NCI-H226 (cell line): ENCODE data around the gene SYNJ1.
"Not testable (repeated sequence)": the region's sequence is repeated elsewhere in the genome, so short reads cannot be mapped to it uniquely, and the experiment has no call there.

Experiments used
- DNase-seq: peaks from one replicate; pipeline ENCODE4 v3.0.0-alpha.2; 2015

SYNJ1 gene

GRCh38 chr21:32733356-32733755, 5.5 kb upstream of the SYNJ1 start:
- DNase-seq: no peak

DNA sequence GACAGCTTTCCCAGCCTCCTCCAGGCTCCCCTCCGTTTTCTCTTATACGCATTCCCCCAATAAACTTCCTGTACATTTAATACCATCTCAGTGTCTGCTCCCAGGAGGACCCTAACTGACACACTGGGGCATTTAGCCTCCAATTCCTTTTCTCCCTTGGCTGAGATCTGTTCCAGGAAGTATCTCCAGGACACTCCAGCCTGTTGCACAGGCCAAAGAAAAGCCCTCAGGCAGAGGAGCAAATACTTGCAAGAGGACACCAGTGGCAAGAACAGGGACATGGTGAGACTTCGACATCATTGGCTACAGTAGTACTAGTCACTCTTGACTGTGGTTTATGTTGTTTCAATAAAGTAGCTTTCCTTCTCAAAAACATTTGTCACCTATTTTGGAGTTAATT, 4.7 kb upstream of the SYNJ1 start:
- DNase-seq: no peak

DNA sequence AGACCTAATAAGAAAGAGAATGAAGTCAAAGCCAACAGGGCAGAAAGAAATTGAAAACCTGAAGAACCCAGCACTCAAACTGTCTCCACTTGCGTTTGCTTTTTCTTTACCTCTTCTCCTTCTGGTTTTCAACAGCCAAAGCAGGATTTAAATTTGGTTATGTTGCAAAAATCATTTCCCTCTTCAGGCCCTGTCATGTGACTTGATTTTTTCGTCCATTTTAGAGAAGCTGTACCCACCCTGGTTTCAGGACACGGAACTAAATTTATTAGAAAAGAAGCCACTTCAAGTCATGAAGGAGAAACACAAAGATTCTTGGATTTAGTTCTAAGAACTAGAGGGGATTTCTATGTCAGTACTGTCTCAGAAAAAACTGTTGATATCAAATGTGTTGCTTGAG, 1.0 kb upstream of the SYNJ1 start:
- DNase-seq: no peak

DNA sequence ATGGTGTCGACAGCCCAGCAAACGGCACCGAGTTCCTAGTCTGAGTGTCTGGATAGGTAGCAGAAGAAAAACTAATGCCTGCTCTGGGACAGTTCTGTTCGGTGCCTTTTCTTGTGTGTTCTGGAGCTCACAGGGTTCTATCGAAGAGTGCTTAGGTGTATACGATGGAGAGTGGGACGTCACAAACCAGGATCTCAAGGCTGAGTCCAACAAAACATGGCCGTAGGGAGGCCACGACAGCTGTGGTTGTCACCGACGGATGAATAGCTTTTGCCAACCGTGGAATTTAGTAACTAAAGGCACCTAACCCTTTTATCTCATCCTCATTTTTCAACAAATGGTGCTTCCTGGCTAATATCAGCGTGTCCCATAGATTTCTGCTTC, 635 bp upstream of the SYNJ1 start:
- DNase-seq: no peak

DNA sequence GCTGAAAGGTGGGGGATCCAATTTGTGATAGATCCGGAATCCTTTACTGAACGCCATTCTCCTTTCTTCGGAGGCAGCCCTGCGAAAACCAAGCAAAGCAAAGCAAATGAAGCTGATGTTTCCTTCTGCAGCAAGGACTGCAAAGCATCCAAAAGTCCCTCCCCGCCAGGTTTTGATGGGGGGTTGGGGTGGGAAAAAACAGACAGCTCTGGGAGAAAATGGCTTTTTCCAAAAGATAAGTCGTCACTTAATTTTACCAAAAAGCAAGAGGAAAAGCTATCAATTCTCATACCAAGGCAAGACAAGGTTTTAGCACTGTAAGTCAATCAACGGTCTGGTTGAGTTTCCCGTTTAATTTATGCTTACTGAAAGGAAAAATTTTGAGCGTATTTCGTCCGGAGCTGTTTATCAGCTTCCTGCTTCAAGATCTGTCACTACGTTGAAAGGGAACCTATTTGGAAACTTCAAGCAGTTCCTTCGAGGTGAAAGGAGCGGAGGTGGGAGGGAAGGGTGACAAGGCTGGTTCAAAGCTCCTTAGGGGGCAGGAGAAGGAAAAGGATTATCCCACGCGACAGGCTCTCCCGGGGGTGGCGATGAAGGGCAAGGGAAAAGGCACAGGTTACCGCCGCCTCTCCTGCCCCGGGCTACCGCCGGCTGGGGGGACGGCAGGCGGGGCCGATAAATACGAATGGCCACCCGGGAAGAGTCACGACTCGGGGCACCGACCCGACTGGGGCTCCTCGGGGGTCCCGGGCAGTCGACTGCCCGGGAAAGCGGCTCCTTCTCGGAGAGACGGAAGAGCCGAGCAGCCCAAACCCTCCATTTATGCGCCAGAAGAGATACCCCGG, 750 bp downstream of the SYNJ1 start:
- DNase-seq: no peak

DNA sequence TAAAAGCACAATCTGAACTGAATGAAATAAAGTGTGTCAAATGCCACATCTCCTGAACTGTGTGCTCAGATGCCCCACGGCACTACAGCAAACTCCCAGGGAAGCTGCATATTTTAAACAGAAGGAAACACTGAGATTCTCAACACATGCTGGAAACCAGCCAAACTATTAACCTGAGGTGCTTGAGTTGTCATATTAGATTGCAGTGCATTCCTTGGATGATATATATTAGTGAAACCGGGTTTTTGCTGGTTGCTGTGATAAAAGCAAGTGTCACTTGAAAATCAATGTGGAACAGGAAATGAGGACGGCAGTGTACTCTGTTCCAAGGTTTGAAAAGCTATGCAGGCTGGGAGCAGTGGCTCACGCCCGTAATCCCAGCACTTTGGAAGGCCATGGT, 8.7 kb downstream of the SYNJ1 start:
- DNase-seq: no peak

DNA sequence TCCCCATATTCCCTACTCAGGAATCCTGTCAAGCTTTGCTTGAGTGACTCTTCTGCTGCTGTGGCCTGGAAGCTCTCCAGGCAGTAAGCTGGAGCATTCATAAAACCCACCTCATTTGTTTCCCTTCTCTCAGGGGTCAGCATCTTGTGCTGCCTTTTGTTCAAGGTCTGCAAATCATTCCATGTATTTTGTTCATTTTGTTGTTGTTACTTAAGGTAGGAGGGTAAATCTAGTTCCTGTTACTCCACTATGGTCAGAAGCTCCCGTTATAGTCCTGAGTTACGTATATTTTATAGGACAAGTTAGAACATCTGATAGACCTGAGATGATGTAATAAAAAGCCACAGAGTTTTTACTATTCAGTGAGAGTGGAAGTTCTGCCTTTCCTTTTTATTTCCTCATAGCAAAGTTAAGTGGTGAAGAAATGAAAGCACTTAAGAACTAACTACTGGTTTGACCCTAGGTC, 9.9 kb downstream of the SYNJ1 start:
- DNase-seq: no peak

DNA sequence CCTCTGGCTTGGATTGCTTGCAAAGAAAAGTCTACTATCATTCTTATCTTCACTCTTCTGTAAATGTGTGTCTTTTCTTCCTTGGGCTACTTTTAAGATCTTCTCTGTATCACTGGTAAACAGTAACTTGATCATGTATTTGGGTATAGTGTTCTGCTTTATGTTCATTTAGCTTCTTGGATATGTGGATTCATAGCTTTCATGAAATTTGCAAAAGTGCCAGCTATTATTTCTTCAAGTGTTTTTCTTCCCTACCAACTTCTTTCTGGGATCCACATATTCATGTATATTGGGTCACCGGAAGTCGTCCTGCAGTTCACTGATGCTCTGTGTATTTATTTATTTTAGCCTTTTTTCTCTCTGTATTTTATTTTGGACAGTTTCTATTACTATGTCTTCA, 11.3 kb downstream of the SYNJ1 start:
- no peak for DNase-seq

- DNase-seq: no peak
Measured at GRCh38 chr21:32713726-32714125, 14.1 kb downstream of the SYNJ1 start.

DNA sequence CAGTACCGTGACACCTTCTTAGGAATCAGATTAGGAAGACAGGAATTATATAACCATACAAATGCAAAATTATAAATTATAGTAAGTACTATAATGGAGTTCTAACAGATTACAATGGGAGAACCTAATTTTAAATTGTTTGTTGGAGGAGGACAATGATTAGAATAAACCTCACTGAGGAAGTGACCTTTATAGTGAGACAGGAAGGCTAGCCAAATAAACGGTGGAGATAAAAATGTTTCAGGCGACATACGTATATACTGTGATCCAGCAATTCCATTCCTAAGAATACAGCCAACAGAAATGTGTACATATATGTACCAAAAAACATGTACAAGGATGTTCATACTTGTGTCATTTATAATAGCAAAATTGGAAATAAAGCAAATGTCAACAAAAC, 15.2 kb downstream of the SYNJ1 start:
- DNase-seq: no peak

- no peak for DNase-seq
Measured at GRCh38 chr21:32712043-32712442, 15.8 kb downstream of the SYNJ1 start.

DNA sequence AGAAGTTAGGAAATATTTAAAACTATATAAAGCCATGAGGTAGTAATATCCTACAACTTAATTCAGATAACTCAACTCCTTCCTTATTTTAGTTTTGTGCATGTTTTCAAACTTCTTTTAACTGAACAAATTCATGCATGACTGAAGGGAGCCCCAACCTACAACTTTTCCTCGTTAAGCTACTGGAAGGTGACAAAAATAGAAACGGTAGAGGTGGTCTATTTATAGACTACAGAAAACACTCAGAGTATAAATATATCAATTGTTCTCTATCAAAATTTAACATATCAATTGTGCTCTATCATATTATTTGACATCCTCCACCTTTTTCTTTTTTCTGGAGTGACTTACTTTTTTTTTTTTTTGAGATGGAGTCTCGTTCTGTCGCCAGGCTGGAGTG, 16.8 kb downstream of the SYNJ1 start:
- DNase-seq: no peak

- DNase-seq: no peak
Measured at GRCh38 chr21:32710069-32710784, 17.6 kb downstream of the SYNJ1 start.

DNA sequence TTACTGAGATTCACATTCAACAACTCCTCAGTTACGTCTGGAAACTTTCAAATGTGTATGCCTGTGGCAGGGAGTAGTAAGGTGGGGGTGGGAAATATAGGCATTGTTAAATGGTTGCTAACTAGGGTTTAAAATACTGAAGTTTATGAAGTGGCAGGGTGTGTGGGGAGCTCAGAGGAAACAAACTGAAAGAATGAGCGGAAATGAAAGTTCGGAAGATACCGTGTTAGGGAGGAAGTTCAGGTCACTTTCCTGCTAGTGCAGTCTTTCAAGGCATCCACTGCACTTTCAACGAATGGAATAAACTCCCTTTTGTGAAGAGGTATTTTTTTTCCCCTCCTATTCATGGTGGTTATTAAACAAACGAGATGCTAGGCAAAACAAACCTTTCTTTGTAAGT, 19.7 kb downstream of the SYNJ1 start:
- DNase-seq: no peak

- DNase-seq: no peak
Measured at GRCh38 chr21:32705901-32706300, 21.9 kb downstream of the SYNJ1 start.

- DNase-seq: peak; percentile 61
Measured at GRCh38 chr21:32705139-32705538, 22.7 kb downstream of the SYNJ1 start.

GRCh38 chr21:32702702-32703101, 25.1 kb downstream of the SYNJ1 start:
- peak; percentile 95 for DNase-seq

DNA sequence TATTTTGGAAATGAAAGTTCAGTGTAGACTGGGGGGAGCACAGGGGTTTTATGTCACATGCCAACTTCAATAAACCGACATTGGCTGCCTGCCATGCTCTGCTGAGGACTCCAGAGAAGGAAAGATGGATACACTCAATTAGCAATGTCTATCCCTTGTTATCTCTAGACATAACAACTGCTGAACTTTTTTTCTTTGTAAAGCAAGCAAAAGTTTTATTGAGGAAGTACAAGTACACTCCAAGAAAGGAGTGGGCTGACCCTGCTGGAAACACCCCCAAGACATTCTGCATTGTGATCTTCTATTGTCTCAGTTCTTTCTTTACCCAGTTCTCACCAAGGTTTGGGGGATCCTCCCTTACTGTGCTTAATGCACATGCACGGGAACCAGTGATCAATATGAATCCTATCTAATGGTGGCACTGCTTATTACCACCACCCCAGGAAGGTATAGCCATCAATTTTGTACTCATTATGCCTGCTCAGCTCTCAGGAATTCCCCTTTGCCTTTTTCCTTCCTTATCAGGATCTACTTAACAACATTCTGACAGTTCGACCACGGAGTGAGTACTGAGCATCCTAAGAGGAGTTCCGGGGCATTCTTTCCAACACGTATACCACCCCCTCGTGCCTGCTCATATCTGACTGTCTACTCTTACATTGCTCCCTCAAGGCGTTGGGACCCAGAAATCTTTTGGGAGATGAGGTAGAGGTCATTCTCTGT, 28.7 kb downstream of the SYNJ1 start:
- peak; percentile 81 for DNase-seq

- no peak for DNase-seq
Measured at GRCh38 chr21:32698286-32698685, 29.5 kb downstream of the SYNJ1 start.

DNA sequence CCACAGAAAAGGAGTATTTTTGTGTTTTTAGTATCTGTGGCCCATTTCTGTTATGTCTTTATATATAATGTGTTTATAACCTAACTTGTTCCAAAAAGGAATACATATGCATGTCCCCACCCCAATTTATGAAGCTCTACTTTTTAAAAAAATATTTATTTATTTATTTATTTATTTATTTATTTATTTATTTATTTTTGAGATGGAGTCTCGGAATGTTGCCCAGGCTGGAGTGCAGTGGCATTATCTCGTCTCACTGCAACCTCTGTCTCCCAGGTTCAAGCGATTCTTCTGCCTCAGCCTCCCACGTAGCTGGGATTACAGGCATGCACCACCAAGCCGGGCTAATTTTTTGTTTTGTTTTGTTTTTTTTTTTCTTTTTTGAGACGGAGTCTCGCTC, 32.3 kb downstream of the SYNJ1 start:
- not testable (repeated sequence) for DNase-seq

GRCh38 chr21:32693581-32693980, 34.2 kb downstream of the SYNJ1 start:
- no peak for DNase-seq

DNA sequence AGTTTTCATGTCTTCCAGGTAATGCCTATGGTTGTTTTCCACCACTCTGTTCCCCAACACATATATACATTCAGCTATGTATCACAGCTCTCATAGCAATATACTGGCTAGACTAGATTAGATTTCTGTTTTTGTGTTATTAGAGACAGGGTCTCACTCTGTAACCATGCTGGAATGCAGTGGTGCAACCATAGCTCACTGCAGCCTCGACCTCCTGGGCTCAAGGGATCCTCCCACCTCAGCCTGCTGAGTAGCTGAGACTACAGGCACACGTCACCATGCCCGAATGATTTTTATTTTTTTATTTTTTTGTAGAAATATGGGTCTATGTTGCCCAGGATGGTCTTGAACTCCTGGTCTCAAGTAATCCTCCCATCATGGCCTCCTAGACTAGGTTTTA, 37.7 kb downstream of the SYNJ1 start:
- peak; percentile 11 for DNase-seq

DNA sequence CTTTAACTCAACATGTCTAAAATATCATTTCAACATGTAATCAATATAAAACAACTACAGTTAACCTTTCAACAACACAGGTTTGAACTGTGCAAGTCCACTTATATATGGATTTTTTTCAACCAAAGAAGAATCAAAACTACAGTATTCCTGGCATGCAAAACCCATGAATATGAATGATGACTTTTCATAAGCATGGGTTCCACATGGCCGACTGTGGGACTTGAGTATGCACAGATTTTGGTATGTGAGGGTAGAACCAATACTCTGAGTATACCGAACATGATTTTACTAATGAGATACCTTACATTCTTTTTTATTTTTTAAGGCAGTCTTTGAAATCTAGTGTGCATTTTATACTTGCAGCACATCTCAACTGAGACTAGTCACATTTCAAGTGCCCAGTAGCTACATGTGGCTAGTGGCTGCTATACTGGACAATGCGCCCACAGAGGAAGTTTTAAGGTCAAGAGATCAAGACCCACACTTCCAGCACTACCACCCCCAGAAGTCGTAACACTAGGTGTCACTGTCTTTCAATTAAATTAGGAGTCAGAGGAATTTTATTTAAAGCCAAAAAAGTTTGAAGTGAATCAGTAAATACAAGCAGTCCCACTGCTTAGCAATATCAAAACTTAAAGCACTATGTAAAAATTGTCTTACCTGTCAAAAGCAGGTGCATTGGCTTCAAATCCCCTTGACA, 40.0 kb downstream of the SYNJ1 start:
- no peak for DNase-seq
